Measurements from ENCODE around the gene MANSC4.

DNA sequence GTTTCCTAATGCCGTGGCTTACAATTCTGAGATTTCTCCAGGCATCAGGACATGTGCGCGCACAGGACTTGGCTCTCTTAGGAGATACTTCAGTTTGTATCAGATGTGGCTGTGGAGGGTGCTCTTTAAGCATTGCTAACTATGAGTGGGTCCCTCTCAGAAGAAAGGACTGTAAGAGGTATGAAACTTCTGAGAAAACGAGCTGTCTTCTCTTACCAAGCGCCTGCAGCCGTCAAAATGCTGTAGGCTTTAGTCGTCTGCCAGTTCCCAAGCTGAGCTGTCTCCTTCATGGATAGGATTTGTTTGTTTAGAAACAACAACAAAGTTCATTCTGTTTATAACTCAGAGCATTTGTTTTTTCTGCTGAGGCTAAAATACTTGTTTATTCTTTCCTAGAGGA lies 16.1 kb upstream of the MANSC4 start:
- TF ChIP-seq CTBP1 (IDR thresholded peaks at IDR 0.05; ENCODE audit: borderline replicate concordance) (no peak), JUNB (CRISPR knock-in tag; conservative IDR thresholded peaks at IDR 0.05) (no peak), MEF2A (IDR thresholded peaks at IDR 0.05; ENCODE audit: control insufficient read depth, low read depth, low read length) (no peak), TAF1 (IDR thresholded peaks at IDR 0.05; ENCODE audit: control insufficient read depth, extremely low read depth, insufficient read depth, low read length, severe bottlenecking) (no peak), ZNF24 (IDR thresholded peaks at IDR 0.05) (no peak), NFIX (CRISPR knock-in tag; IDR thresholded peaks at IDR 0.05; ENCODE audit: low read depth) (no peak), POLR2AphosphoS5 (IDR thresholded peaks at IDR 0.05; ENCODE audit: control insufficient read depth, insufficient read depth, low read depth, low read length) (no peak), CBX3 (IDR thresholded peaks at IDR 0.05; ENCODE audit: borderline replicate concordance in 1 of 2, low read length in 2 of 2) (no peak)
- TF ChIP-seq, protein P1, sequence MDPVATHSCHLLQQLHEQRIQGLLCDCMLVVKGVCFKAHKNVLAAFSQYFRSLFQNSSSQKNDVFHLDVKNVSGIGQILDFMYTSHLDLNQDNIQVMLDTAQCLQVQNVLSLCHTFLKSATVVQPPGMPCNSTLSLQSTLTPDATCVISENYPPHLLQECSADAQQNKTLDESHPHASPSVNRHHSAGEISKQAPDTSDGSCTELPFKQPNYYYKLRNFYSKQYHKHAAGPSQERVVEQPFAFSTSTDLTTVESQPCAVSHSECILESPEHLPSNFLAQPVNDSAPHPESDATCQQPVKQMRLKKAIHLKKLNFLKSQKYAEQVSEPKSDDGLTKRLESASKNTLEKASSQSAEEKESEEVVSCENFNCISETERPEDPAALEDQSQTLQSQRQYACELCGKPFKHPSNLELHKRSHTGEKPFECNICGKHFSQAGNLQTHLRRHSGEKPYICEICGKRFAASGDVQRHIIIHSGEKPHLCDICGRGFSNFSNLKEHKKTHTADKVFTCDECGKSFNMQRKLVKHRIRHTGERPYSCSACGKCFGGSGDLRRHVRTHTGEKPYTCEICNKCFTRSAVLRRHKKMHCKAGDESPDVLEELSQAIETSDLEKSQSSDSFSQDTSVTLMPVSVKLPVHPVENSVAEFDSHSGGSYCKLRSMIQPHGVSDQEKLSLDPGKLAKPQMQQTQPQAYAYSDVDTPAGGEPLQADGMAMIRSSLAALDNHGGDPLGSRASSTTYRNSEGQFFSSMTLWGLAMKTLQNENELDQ (CRISPR knock-in tag; IDR thresholded peaks at IDR 0.05; ENCODE audit: borderline replicate concordance): no peak
- TF ChIP-seq, protein P2, sequence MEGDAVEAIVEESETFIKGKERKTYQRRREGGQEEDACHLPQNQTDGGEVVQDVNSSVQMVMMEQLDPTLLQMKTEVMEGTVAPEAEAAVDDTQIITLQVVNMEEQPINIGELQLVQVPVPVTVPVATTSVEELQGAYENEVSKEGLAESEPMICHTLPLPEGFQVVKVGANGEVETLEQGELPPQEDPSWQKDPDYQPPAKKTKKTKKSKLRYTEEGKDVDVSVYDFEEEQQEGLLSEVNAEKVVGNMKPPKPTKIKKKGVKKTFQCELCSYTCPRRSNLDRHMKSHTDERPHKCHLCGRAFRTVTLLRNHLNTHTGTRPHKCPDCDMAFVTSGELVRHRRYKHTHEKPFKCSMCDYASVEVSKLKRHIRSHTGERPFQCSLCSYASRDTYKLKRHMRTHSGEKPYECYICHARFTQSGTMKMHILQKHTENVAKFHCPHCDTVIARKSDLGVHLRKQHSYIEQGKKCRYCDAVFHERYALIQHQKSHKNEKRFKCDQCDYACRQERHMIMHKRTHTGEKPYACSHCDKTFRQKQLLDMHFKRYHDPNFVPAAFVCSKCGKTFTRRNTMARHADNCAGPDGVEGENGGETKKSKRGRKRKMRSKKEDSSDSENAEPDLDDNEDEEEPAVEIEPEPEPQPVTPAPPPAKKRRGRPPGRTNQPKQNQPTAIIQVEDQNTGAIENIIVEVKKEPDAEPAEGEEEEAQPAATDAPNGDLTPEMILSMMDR (IDR thresholded peaks at IDR 0.05 in 2 of 3, conservative IDR thresholded peaks at IDR 0.05 in 1 of 3; ENCODE audit: insufficient read depth in 2 of 3, low read depth in 1 of 3, low read length in 3 of 3): no peak
- TF ChIP-seq, protein P3, sequence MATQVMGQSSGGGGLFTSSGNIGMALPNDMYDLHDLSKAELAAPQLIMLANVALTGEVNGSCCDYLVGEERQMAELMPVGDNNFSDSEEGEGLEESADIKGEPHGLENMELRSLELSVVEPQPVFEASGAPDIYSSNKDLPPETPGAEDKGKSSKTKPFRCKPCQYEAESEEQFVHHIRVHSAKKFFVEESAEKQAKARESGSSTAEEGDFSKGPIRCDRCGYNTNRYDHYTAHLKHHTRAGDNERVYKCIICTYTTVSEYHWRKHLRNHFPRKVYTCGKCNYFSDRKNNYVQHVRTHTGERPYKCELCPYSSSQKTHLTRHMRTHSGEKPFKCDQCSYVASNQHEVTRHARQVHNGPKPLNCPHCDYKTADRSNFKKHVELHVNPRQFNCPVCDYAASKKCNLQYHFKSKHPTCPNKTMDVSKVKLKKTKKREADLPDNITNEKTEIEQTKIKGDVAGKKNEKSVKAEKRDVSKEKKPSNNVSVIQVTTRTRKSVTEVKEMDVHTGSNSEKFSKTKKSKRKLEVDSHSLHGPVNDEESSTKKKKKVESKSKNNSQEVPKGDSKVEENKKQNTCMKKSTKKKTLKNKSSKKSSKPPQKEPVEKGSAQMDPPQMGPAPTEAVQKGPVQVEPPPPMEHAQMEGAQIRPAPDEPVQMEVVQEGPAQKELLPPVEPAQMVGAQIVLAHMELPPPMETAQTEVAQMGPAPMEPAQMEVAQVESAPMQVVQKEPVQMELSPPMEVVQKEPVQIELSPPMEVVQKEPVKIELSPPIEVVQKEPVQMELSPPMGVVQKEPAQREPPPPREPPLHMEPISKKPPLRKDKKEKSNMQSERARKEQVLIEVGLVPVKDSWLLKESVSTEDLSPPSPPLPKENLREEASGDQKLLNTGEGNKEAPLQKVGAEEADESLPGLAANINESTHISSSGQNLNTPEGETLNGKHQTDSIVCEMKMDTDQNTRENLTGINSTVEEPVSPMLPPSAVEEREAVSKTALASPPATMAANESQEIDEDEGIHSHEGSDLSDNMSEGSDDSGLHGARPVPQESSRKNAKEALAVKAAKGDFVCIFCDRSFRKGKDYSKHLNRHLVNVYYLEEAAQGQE (IDR thresholded peaks at IDR 0.05; ENCODE audit: borderline replicate concordance): no peak
- TF ChIP-seq, protein P3 (CRISPR knock-in tag; IDR thresholded peaks at IDR 0.05; ENCODE audit: low read depth): no peak

Measured in K562 (cell line).